HG03097 (cell line): ENCODE measurements around the gene INTS2.
"Not testable (repeated sequence)": the region's sequence is repeated elsewhere in the genome, so short reads cannot be mapped to it uniquely, and the experiment has no call there.

ENCODE experiments used
- ATAC-seq: cut with Tn5 transposase; IDR thresholded peaks from one replicate; pipeline ENCODE4 v1.9.1; 2021; ENCODE audit not compliant: unreplicated experiment, low FRiP score

Gene INTS2

GRCh38 chr17:61849674-61850073, 78.1 kb downstream of the INTS2 start:
- ATAC-seq = no peak

GRCh38 chr17:61848896-61849295, 78.9 kb downstream of the INTS2 start:
- no peak for ATAC-seq

- ATAC-seq = no peak
Measured at GRCh38 chr17:61848247-61848646, 79.5 kb downstream of the INTS2 start.

- no peak for ATAC-seq
Measured at GRCh38 chr17:61847659-61848058, 80.1 kb downstream of the INTS2 start.

- ATAC-seq = no peak
Measured at GRCh38 chr17:61846761-61847375, 80.9 kb downstream of the INTS2 start.

DNA sequence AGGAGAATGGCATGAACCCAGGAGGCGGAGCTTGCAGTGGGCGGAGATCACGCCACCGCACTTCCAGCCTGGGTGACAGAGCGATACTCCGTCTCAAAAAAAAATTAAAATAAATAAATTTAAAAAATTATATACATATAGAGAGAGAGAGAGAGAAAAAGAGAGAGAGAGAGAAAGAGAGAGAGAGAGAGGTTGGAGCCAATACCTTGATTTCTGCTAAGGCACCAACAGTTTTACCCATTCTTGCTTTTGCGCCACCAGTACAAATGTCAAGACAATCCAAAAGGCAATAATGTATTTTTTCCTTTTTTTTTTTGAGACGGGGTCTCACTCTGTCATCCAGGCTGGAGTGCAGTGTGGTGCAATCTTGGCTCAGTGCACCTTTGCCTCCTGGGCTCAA, 81.7 kb downstream of the INTS2 start:
- ATAC-seq = no peak

GRCh38 chr17:61843435-61843834, 84.3 kb downstream of the INTS2 start:
- ATAC-seq = no peak

GRCh38 chr17:61842899-61843298, 84.9 kb downstream of the INTS2 start:
- no peak for ATAC-seq

DNA sequence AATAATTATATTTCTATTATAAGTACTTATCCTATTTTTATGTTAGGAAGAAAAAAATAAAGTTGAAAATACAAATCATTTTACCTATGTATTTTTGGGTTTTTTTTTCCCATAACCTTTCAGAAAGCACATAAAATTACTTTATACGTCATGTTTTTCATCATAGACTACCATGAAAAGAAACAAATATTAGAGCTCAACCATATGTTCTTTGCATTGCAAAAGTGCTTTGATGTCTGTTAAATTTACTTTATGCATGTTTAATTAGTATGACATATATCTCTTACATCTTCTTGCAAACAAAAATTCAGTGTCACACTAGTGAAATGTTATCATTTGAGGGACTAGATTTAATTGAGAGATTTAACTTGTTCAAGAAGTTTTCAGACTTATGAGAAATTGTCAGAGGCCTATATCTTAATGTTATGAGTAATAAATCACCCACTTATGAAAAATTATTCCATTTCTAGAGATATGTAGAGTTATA, 88.4 kb downstream of the INTS2 start:
- ATAC-seq = no peak

GRCh38 chr17:61837175-61838051, 90.4 kb downstream of the INTS2 start:
- no peak for ATAC-seq

- no peak for ATAC-seq
Measured at GRCh38 chr17:61836266-61837174, 91.3 kb downstream of the INTS2 start.

- no peak for ATAC-seq
Measured at GRCh38 chr17:61835606-61836005, 92.2 kb downstream of the INTS2 start.

DNA sequence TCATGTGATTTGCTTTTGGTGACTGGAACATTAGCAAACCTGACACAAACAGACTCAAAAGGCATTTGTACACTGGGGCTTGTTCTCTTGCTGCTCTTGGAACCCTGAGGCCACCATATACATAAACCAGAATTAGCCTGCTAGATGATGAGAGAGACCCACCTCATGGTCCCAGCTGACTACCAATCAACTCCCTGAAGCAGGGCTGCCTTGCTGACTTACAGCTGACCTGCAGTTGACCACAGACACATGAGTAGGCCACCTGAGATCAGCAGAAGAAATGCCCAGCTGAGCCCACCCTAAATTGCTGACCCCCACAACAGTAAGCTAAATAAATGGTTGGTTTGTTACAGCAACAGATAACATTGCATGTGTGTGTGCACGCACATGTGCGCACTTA, 93.2 kb downstream of the INTS2 start:
- ATAC-seq = no peak

GRCh38 chr17:61833536-61834193, 94.1 kb downstream of the INTS2 start:
- no peak for ATAC-seq

GRCh38 chr17:61832463-61832862, 95.3 kb downstream of the INTS2 start:
- no peak for ATAC-seq

DNA sequence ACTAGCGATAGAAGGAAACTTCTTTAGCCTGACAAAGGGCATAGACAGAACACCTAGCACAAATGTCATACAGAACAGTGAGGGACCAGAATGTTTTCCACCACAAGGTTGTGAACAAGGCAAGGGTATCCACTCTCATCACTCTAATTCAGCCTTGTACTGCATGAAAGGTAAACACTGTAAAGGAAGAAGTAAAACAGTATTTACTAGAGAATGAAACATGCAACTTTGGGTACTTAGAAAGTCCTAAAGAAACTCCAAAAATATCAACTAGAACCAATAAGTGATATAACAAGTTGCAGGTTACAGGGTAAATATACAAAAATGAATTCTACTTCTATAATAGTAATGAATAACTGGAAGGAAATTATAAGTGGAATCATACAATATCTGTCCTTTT, 96.7 kb downstream of the INTS2 start:
- no peak for ATAC-seq

DNA sequence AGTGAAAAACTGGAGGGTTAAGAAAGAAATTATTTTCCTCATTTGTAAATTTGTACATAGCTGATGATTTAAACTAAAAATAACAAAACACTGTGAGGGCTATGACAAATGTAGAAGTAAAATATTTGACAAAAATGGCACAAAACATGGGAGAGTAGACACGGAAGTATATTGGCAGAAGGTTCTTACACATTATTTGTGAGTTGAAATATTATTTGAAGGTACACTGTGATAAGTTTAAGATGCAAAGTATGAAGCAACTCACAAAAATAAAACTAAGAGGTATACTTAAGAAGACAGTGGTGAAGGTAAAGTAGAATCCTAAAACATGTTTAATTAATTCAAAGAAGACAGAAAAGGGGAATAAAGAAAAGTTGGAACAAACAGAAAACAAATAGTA, 99.1 kb downstream of the INTS2 start:
- ATAC-seq = no peak

- ATAC-seq = no peak
Measured at GRCh38 chr17:61827649-61828395, 100.0 kb downstream of the INTS2 start.

- not testable (repeated sequence) for ATAC-seq
Measured at GRCh38 chr17:61826866-61827265, 100.9 kb downstream of the INTS2 start.

DNA sequence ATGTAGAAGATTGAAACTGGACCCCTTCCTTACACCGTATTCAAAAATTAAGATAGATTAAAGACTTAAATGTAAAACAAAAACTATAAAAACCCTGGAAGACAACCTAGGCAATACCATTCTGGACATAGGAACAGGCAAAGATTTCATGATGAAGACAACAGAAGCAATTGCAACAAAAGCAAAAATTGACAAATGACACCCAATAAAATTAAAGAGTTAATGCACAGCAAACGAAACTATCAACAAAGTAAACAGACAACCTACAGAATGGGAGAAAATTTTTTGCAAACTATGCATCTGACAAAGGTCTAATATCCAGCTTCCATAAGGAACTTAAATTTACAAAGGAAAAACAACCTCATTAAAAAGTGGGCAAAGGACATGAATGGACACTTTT, 101.6 kb downstream of the INTS2 start:
- not testable (repeated sequence) for ATAC-seq
